ENCODE results near the gene BRICD5.
"Not testable (repeated sequence)": the region's sequence is repeated elsewhere in the genome, so short reads cannot be mapped to it uniquely, and the experiment has no call there.

BRICD5 gene

DNA sequence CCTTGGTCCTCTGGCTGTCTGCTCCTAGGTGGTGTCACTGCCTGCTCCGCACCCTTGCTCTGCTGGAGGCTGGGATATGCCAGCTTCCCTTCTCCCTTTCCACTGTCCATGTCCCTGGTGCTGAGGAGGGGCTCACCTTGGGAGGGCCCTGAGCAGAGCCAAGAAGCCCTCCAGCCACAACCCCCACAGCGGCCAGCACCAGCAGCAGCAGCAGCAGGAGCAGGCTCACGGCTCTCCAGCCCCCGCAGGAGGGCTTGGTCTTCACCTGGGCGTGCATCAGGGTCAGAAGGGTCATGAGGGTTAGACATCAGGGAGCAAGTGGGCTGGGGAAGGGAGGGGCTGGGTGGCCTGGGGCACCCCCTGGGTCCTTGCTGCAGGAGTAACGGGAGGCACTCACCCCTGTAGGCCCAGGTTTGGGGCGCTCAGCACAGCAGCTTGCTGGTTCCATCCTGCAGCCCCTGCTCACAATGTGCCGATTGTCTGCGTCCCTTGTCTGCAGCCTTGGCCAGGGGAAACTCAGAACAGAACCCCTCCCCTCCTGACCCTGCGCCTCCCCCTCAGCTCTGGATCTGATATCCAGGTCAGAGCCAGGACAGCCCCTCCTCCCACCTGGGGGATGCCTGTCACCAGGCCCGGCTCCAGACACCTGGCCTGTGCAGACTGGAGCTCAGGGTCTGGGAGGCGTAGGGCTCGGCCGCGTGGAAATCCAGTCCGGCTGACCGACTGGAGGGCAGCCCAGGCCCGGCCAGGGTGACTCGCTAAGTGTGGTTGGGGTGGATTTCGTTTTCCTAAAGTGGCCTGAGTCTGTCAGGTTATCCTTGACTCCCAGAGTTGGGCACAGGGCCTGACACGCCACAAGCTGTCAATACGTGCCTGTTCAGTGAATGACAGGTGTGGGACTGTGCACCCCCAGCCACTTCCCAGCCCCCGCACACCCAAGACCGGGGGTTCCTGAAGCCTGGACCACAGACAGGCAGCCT is at the start of gene BRICD5:
Gene BRICD5, minus strand, starts transcription at position 478 of the 980 bp plus-strand sequence. Its CDS starts 30 bp downstream, at position 448.
- DNase-seq: no peak
- TF ChIP-seq POLR2A (IDR thresholded peaks at IDR 0.05; ENCODE audit: low read length): no peak
- no peak for TF ChIP-seq GATA1 (IDR thresholded peaks at IDR 0.05; ENCODE audit: low read depth, low read length)

DNA sequence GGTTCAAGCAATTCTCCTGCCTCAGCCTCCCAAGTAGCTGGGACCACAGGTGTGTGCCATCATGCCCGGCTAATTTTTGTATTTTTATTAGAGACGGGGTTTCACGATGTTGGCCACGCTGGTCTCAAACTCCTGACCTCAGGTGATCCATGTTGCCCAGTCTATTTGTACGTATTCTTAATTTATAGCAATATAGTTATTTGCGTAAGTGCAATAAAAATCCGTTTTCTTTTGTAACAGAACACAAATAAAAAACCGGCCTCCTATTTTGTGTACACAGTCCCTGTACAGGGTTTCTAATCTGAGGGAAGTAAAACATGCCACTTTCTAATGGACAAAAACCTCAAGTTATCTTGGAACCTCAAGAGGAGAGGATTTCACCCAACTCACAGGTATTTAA is 49.6 kb upstream of the BRICD5 start:
- no peak for DNase-seq

DNA sequence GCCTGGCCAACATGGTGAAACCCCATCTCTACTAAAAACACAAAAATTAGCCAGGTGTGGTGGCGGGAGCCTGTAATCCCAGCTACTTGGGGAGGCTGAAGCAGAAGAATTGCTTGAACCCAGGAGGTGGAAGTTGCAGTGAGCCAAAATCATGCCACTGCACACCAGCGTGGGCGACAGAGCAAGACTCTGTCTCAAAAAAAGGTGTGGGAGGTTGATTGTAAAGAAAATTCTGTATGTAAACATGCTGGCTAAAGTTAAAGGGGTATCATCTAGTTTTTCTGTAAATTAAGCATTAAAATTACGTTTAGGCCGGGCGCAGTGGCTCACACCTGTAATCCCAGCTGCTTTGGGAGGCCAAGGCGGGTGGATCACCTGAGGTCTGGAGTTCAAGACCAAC is 47.9 kb upstream of the BRICD5 start:
- not testable (repeated sequence) for DNase-seq

More for the DNA sequence above, 49.6 kb upstream of the BRICD5 start:
- no peak for TF ChIP-seq POLR2A (IDR thresholded peaks at IDR 0.05; ENCODE audit: low read length)

DNA sequence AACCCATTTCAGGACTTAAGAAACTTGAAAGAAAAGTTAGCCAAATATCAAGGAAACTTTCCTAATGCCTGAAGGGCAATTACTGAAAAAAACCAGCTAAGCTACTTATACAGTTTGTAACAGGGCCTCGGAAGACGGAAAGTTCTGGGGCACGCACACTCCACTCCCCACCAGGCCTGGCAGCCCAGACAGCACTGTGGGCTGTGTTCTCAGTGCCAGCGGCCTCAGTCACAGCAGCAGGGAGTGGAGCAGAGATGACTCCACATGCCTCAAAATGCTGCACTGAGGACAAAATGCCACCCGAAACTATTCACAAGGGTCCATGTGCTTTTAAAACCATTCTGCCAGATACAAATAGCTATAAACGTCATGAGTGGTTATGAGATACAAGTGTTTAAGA is 47.1 kb upstream of the BRICD5 start:
- no peak for DNase-seq
- TF ChIP-seq POLR2A (IDR thresholded peaks at IDR 0.05; ENCODE audit: low read length): no peak
- no peak for TF ChIP-seq GATA1 (IDR thresholded peaks at IDR 0.05; ENCODE audit: low read depth, low read length)

DNA sequence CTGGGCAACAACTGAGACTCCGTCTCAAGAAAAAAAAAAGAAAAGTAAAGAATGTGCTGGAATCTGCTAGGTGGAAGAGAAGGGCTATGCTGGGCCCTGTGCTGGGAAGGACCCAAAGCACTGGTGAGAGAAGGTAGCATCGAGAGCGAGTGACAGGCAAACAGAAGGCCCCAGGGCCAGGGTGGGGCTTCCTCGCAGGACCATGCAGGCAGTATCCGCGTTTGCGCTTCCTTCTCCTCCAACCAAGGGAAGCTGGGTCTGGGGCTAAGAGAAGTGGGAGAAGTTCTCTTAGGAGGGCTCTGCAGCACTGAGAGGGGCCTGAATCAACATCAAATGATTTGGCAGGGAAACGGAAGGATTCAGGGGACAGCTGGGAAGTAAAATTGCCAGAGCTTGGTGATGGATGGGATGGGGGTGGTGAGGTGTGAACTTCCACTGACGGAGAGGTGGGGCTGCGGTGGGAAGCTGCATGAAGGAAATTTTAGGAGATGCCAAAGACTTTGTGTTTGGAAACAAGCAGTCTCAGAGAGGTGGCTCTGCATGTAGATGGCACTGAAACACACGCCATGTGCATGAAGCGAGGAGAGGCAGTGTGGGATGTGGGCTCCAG is 46.0 kb upstream of the BRICD5 start:
- DNase-seq: no peak

DNA sequence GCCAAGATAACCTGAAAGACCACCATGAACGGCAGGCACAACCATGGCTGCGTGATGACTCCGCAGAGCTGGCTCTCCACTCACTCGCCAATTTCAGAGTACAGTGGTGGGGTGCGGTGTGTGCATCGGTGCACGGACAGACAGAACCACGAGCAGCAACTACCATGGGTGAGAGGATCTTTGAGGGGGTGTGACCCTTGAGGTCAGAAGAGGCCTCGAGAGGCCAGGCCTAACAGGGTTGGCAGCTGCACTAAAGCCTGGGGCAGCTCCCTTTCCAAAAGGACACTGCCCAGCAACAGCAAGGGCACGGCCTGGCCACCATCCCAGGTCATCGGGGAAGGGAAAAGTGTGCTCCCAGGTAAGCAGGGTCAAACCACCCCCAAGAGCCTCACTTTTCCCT is 42.6 kb upstream of the BRICD5 start:
- DNase-seq: no peak
- no peak for TF ChIP-seq POLR2A (IDR thresholded peaks at IDR 0.05; ENCODE audit: low read length)
- no peak for TF ChIP-seq GATA1 (IDR thresholded peaks at IDR 0.05; ENCODE audit: low read depth, low read length)

More for the DNA sequence above, 46.0 kb upstream of the BRICD5 start:
- TF ChIP-seq GATA1 (IDR thresholded peaks at IDR 0.05; ENCODE audit: low read depth, low read length): no peak
- no peak for TF ChIP-seq POLR2A (IDR thresholded peaks at IDR 0.05; ENCODE audit: low read length)

DNA sequence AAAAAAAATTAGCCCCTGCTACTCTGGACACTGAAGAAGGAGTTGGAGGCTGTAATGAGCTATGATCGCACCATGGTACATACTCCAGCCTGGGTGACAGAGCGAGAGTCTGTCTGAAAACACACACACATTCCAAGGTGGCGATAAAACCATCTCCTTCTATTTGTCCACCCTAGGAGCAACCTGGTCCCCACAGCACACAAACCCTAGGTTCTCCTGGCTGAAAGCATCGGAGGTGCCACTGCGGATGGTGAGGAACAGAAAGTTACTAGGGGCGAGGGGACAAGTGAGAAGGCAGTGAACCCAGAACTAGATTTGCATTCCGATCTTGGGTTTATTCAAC is 42.1 kb upstream of the BRICD5 start:
- no peak for TF ChIP-seq GATA1 (IDR thresholded peaks at IDR 0.05; ENCODE audit: low read depth, low read length)
- TF ChIP-seq POLR2A (IDR thresholded peaks at IDR 0.05; ENCODE audit: low read length): no peak

DNA sequence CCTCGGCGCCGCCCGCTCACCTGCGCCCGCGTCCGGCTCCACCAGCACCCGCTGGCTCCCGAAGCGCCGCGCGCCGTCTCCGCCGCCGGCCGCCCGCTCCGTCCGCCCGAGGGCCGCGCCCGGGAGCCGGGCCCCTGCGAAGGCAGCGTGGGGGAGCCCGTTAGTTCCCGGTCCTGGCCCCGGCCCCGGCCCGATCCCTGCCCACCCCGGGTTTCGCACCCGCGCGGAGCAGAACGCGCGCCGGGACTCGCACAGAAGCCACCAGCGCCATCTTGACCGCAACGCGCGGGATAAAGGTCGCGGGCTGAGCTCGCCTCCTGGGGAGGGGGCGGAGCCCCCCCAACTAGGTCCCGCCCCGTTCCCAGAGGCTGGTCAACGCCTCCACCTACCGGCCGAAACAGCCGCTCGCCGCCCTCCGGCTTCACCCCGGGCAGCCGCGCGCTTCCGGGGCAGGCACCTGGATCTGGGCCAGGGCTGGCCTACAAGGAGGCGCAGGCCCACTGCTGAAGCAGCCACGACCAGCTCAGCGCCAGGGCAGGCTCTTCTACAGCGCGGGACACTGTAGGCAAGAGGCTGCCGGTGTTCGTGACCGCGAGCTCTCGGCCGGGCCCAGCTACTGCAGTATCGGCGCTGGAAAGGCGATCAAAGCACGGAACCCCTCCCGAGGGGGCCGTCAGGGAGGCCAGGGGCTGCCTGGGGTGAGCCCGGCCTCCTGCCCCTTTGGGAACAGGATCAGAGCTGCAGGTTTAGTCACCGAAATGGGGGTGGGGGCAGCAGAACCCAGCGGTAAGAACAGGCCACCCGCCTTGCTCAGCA is 40.8 kb upstream of the BRICD5 start, which contains the start of gene ECI1:
Gene ECI1, minus strand, starts transcription at position 292 of the 816 bp plus-strand sequence. Its CDS starts 21 bp downstream, at position 271.
- peak; percentile 97 to 98 for DNase-seq
- TF ChIP-seq POLR2A (IDR thresholded peaks at IDR 0.05; ENCODE audit: low read length): peak; percentile 80
- no peak for TF ChIP-seq GATA1 (IDR thresholded peaks at IDR 0.05; ENCODE audit: low read depth, low read length)

More for the DNA sequence above, 42.1 kb upstream of the BRICD5 start:
- no peak for DNase-seq

DNA sequence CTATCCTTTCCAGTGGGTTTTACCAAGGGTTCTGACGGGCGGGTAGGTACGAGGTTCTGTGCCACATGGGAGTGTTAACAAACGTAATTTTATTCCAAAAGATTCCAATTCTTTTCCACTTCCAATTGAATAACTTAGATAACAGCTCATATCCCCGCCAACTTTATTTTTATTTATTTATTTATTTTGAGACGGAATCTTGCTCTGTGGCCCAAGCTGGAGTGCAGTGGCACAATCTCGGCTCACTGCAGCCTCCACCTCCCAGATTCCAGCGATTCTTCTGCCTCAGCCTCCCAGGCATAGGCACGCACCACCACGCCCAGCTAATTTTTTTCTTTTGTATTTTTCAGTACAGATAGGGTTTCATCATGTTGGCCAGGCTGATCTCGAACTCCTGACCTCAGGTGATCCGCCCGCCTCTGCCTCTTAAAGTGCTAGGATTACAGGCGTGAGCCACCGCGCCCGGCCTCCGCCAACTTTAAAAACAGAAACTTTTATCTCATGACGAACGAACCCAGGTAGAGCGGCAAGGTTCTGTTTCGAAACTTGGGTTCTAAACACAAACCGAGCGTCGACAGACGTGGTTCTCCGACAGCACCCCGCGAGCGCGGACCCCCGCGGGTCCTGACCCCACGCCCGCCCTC is 40.1 kb upstream of the BRICD5 start:
- DNase-seq: peak; percentile 74 to 81
- TF ChIP-seq GATA1 (IDR thresholded peaks at IDR 0.05; ENCODE audit: low read depth, low read length): no peak
- no peak for TF ChIP-seq POLR2A (IDR thresholded peaks at IDR 0.05; ENCODE audit: low read length)

DNA sequence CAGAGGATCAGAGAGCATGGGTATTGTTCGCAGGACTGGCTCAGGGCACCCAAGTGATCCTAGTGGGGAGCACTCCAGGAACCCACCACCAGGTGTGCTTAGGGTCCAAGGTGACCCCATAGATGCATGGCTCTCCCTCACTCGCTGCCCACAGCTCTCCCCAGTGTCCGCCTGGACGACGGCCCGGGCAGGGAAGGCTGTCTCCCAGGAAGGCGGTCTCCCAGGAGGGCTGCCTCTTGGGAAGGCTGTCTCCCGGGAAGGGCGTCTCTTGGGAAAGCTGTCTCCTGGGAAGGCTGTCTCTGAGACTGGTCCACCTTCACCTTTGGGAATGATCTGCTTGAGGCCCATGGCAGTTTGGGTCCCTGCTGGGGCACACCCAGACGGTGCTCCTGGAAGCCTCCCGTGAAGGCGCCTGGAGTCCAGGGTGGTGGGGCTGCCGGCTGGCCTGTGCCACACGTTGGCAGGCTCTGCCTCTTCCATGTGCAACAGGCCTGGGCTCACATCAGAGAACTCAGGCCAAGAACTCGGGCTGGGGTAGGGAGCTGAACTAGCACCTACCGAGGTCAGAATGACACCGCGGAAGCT is 35.7 kb upstream of the BRICD5 start:
- DNase-seq: no peak
- TF ChIP-seq GATA1 (IDR thresholded peaks at IDR 0.05; ENCODE audit: low read depth, low read length): no peak

DNA sequence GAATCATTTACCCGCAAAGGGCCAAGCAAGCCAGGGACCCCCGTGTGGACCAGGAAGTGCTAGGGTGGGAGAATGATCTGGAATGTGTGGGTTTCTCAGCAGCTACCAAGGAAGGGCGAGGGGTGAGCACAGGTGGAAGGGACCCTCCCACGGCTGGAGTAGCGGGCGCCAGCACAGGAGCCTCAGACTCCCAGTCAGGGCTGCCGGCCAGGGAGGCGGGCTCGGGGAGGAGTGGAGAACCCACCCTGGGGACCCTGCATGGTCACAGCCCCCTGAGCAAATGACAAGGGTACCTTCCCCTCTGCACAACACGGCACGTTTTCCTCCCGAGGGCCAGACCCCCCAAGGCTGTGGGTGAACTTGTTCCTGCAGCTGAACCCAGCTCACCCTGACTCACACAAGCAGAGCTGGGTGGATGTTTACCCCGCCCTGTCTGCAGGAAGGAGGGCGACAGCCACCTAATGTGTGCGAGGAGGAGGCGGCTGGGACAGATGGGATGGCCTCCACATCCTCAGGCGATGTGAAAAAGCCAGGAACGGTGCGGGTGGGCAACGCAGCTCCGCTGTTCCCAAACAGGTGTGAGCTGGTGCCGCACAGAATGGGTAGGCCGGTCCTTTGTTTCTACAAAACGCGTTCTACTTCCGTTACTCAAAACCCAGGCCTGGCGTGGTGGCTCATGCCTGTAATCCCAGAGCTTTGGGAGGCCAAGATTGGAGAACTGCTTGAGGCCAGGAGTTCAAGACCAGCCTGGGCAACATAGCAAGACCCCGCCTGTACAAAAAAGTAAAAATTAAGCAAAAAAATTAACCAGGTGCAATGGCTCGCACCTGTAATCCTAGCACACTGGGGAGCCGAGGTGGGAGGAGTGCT is 34.5 kb upstream of the BRICD5 start:
- no peak for DNase-seq
- no peak for TF ChIP-seq POLR2A (IDR thresholded peaks at IDR 0.05; ENCODE audit: low read length)
- no peak for TF ChIP-seq GATA1 (IDR thresholded peaks at IDR 0.05; ENCODE audit: low read depth, low read length)

DNA sequence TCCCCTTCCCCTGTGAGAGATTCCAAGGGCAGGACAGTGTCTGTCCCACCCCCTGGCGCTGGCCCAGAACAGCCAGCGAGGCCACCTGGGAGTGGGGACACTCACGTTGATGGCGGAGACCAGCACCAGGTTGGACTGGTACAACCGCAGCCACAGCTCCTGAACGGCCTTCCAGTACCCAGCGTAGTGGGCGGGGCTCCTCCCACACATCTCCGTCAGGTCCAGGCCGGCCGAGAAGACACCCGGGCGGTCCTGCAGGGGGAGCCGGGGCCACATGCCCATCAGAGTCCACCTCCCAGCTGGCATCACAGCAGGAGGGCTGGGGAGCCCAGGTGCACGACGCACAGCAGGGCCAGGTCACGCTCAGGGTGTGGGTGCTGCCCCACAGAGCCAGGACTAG is 33.6 kb upstream of the BRICD5 start:
- no peak for DNase-seq
- TF ChIP-seq POLR2A (IDR thresholded peaks at IDR 0.05; ENCODE audit: low read length) (no peak), GATA1 (IDR thresholded peaks at IDR 0.05; ENCODE audit: low read depth, low read length) (no peak)

Measured in erythroblast (primary cell).